RKO (cell line): Measurements from ENCODE around the gene RBMY1F.
"Not testable (repeated sequence)": the region's sequence is repeated elsewhere in the genome, so short reads cannot be mapped to it uniquely, and the experiment has no call there.

Experiments
- DNase-seq: peaks from one replicate; pipeline ENCODE4 v3.0.0-alpha.2; 2016; ENCODE audit warnings: low spot score

RBMY1F gene

DNA sequence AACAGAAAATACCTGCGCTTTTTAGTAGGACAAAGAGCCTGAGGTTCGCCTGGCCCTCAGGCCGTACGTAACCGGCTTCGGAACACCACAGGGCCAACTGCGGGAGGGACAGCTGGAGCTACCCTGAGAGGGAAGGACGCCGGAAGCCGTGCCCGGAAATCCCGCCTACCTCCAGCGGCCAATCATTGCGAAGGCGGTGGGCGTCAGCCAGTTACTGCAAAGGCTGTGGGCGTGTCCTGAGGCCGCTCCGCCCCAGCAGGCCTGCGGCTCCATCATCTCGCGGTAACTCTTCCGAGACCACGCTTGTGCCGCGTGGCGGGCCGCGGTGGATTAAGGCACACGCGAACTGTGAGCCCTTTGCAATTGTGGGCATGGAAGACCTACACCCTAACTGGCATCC lies at the start of gene RBMY1F:
TSS of gene RBMY1F (minus strand) at position 101 of the 400 bp plus-strand sequence. CDS start 1,954 bp downstream, outside the sequence.
- DNase-seq = not testable (repeated sequence)

DNA sequence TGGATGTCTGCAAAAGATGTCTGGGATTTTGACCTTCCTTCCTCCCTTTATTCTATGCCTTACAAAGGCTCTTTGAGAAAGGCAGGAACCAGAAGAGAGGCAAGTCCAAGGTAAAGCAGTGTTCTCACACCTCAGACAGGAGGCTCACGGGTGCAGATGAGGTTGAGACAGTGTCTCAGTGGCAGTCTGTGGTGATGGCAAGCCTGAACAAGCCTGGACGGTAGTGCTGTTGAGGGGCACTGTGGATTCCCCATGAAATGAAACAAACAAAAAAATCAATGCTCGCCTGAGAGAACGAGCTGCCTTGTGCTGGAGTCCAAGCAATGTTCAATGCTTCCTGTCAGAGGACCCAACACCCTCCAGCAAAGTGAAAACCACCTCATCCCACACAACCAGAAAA lies 31.6 kb downstream of the RBMY1F start:
- not testable (repeated sequence) for DNase-seq

DNA sequence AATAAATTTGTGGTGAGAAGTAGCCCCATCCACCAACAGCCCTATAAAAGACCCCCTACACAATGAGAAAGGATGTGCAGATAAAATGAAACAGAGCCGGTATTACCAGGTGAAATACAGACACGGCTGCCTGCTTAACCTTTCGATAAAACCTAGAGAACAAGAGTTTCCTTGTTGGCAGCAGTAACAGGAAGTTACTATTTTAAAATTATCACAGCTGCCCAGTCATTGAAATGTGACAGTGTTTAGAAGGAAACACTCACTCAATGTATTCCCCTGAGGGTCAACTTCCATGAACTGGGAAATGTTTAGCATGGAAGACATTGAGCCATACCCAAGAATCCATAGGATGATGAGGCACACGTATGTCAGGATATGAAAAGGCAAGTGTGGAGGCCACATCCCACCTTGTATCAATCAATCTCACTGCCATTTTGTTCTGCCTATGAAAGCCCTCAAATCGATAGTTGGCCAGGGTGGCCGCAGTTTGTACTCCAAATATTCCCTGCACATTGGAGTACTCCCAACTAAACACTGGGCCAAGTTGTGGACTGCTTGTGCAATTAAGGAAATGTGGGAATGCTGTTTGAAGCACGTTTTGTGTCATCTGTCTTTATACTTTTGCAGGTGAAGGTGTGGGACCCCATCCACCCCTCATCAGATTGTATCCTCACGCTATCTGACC lies 41.6 kb downstream of the RBMY1F start:
- not testable (repeated sequence) for DNase-seq

DNA sequence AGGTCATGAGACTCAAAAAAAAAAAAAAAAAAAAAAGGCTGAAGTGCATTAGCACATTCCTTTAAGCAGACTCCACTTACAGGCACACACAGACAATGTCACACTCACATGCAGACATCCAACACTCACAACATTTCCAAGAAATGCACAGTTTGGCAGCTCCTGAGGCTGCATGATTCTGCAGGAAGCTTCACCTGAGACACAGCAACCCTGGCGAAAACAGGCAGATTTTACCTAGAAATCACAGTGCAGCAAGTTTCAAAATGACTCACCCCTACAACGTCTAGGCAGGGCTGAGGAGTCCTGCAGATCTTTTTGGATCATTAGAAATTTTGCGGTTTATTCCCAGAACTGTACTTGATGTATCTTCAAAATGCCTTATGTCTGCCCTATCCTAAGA lies 48.0 kb downstream of the RBMY1F start:
- DNase-seq = not testable (repeated sequence)

DNA sequence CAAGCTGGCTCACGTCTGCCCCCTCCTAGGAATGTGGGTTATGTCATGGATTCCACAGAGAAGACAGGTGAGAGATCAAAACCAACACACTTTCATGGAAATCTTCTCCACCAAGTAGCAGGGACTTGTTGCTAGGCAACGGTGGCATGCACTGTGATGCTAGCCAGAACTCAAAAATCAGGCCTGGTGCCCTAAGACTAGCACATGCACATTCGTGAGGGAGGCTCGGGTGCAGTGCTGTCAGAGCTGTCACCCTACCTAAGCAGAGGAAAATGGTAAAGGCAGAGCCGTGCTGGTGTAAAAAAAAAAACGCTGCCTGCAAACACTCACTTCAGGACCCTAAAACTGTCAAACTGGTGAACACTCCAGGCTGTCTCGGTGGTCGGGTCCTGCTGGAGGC lies 52.2 kb downstream of the RBMY1F start:
- DNase-seq = not testable (repeated sequence)
